Effector CD8-positive, alpha-beta T cell (primary cell): ENCODE data around the gene SLC43A2.
"Not testable (repeated sequence)": the region's sequence is repeated elsewhere in the genome, so short reads cannot be mapped to it uniquely, and the experiment has no call there.

Experiments
- DNase-seq: peaks from one replicate; lab custom pipeline; 2025; lab: John Stamatoyannopoulos, UW

SLC43A2 gene

DNA sequence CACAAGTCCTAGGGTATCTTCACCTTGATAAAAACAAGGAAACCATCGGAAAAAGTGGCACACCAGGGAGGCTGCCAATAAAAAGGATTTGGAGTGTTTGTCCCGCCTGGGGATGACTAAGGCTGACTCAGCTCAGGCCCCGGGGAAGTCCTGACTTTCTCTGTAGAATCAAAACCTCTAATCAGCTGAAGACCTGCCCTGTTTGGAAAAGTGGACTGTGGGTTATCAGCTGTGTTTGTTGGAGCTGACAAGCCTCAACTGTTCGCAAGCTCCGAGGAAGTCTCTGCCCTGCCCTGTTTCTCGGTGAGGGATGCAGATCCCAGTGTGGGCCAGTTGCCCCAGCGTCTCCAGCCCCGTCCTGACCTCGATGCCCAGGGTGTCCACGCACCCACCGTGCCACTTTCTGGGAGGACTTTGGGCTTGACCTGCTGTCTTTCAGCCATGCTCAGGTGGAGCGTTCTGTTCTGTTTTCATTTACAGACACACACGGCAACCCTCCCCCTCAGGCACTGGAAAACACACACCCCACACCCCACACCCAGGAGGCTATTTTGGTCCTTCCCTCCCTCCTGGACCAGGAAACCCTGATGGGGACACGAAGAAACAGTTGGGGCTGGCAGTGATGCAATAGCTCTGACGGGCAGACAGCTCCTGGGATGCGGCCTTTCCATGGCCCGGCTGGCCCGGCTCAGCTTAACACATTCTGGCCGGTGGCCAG lies 38.4 kb downstream of the SLC43A2 start:
- no peak for DNase-seq

DNA sequence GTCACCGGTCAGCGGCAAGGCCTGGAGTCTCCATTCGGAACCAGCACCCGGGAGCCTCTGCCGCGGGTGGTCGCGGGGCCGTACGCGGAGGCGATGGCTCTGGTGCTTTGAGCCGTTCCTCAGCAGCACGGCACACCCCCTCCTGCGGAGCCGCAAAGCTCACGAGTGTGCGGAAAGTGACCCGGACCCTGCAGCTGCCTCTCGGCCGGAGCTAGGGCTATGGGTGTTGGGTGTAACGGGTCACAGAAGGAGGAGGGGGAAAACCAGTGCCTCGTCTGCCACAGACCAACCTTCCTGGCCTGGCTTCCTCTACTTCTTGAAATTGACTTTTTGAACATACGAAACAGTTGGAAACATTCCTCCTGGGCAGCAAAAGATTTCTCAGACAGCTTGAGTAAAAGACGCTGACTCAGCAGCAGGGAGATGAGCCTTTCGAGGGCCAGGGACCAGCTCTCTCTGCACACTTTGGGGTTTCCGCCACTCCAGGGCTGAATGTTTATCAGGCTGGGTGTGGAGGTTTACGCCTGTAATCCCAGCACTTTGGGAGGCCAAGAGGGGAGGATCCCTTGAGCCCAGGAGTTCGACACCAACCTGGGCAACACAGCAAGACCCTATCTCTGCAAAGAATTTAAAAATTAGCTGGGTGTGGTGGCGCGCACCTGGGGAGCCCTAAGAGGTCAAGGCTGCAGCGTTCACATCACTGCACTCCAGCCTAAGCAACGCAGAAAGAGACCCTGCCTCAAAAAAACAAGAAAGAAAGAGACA lies 39.6 kb downstream of the SLC43A2 start:
- no peak for DNase-seq

GRCh38 chr17:1584167-1584566 lies 44.5 kb downstream of the SLC43A2 start:
- no peak for DNase-seq

- no peak for DNase-seq
Measured at GRCh38 chr17:1583556-1583955, 45.1 kb downstream of the SLC43A2 start.

- DNase-seq = no peak
Measured at GRCh38 chr17:1582374-1582773, 46.3 kb downstream of the SLC43A2 start.

DNA sequence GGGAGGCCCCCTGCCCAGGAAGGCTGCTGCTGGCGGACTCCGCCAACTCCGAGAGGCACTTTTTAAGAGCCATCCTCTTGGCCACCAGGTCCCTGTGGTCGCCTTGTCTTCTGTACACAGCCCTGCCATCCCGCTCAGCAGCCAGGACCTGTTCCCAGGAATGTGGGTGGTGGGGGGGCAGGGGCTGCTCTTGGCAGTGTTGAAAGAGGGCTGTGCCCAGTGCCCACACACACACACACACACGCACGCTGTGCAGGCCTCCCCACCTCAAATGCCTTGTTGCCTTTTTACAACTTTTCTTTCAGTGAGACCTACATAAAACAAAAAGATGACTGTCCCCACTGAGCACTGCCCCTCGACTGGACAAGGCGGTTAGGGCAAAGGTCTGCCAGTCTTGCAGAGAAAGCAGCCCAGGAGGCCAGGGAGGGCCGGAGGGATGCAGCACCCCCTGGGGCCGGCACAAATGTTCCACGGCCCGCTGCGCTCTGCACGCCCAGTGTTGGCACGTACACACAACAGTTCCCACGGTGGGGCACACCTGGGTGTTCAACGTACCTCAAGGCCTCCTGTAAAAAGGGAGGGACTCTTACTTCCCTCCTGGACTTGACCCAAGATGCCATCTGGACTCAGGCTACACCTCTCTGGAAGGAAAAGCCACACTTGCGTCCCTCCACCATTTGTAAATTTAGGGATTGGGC lies 47.5 kb downstream of the SLC43A2 start:
- DNase-seq = no peak

- DNase-seq = no peak
Measured at GRCh38 chr17:1578029-1578428, 50.6 kb downstream of the SLC43A2 start.

- no peak for DNase-seq
Measured at GRCh38 chr17:1577583-1578013, 51.0 kb downstream of the SLC43A2 start.

DNA sequence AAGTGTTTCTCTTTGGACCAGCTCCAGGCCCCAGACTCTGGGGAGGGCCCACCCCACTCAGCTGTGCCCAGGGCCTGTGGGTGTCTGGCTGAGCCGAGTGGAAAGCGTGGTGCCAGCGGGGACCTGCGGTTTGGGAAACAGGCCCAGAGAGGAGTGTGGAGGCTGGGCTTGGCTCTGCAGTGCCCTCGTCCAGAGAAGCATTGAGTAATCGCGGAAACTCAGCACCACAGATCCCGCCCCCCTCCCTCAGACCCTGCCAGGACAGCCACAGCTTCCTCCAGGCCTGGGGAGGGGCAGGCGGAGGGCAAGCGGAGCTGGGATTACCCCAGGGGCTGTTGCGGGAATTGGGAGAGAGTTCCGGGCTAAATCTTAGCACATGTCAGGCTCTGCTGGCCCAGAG lies 51.5 kb downstream of the SLC43A2 start:
- no peak for DNase-seq

DNA sequence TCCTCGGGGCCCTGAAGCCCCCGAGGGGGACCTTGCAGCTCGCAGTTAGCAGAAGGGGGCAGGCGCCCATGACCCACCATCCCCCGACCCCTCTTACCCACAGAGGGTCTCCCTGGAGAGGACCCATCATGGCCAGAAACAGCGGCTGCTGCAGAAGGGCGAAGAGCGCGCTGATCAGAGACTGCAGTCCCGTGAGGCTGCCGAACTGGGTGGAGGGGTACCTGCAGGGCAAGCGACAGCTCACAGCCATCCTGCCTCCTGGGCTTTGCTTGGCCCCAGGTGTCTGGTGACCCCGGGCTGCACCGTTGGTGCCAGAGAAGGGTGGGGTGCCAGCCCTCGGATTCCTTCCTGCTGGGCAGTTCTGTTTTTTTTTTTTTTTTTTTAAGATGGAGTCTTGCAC lies 52.1 kb downstream of the SLC43A2 start:
- no peak for DNase-seq

DNA sequence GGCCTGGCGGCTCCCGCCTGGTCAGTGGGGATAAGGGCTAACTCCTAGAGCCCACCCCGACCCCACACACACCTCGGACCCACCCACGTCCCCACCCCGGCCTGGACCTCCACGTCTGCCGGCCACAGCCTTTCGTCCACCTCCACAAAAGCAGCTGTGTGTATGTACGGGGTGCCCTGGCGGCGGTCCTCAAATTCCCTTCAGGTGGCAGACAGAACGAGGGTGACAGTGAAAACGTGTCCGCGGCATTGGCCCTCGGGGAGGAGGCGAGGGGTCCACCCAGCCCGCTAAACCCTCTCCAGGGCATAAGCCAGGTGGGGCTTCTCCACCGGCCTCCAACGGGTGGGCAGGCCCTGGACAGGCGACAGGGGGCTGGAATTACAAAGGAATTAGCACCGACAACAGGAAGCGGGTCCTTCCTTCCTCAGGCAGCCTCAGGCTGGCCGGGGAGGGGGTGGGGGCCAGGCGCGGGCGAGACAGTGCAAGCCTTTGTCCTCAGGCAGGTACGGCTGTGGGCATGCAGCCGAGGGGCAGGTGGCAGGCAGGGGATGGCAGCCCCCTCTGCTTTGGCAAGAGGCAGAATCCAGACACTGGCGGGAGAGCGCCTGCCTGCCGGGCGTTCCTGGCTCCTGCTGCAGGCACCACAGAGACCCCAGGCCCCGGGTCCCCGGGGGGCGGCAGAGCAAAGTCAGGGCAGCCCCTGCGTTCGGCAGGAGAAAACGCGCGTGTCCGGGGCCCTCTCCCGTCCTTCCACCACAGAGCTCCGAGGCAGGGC lies 53.8 kb downstream of the SLC43A2 start:
- DNase-seq = no peak

DNA sequence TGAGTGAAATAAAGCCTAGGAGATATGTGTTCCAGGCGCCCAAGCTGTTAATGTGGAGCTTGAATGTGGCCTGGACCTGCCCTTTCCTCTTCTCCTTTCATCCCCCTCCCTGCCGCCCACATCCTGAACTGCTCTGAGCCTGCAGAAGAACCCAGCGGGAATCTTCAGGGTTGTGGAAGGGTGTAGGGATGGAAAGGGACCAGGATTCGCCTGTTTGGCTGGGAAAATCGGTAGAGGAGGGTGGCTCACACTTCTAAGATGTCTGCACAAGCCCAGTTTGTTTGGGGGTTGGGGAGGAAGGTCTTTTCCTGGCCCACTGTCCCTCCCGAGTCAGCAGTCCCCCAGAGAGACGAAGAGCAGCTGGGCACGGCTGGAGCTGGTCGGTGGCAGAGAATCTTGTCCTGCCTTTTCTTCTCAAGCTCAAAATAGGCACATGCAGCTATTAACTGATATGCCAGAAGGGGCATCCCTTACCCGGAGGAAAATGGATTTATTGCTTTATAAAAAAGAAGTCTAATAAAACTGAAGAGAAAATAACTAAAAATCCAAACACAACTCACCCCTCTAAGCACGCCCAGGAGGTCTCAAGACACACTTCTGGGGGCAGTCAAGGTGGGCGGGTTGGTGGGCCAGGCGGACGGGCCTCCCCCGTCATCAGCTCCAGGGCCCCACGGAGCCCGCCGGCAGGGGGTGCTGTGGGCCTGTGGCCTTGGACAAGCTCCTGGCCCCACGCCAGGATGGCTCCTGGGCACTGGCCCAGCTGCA lies 54.5 kb downstream of the SLC43A2 start:
- DNase-seq = peak; percentile 13

- DNase-seq = not testable (repeated sequence)
Measured at GRCh38 chr17:1572646-1573045, 56.0 kb downstream of the SLC43A2 start.

GRCh38 chr17:1571341-1571704 lies 57.3 kb downstream of the SLC43A2 start:
- no peak for DNase-seq

- no peak for DNase-seq
Measured at GRCh38 chr17:1568950-1569810, 59.5 kb downstream of the SLC43A2 start.

DNA sequence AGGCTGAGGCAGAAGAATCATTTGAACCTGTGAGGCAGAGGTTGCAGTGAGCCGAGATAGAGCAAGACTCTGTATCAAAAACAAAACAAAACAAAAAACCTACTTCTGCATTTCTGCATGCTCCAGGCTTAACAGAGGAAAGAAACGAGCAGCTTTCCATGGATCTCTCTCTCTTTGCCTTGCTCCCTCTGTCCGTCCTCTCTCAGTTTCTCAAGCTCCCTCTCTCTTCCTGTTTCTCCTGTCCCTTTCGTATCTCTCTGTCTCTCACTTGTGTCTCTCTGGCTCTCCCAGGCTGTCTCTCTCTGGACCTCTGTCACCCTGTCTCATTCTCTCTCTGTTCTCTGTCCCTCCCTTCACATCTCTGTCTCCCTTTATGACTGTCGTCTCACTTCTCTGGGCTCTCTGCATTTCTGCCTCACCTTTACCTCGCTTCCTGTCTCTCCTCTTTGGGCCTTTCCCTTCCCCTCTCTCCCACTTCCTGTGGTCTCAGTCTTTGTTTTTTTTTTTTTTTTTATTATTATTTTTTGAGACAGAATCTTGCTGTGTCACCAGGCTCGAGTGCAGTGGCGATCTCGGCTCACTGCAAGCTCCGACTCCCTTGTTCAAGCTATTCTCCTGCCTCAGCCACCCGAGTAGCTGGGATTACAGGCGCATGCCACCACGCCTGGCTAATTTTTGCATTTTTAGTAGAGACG lies 62.0 kb downstream of the SLC43A2 start:
- no peak for DNase-seq

DNA sequence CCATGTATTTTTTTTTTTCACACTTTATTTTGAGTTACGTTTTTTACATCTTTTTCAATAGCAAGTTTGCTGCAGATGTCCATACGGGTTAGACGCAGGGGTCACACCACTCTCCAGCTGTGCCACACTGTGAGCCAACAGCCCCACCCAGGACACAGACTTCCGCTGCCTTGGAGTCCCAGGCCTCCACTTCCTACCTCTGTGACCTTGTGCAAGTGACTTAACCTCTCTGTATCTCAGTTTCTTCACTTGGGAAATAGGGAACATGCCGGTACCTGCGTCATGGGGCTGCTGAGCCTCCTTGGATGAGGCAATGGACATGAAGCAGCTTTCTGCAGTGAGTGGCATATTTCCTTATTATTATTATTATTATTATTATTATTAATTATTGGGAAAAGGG lies 62.8 kb downstream of the SLC43A2 start:
- DNase-seq = no peak

- DNase-seq = no peak
Measured at GRCh38 chr17:1563786-1564613, 64.6 kb downstream of the SLC43A2 start.

DNA sequence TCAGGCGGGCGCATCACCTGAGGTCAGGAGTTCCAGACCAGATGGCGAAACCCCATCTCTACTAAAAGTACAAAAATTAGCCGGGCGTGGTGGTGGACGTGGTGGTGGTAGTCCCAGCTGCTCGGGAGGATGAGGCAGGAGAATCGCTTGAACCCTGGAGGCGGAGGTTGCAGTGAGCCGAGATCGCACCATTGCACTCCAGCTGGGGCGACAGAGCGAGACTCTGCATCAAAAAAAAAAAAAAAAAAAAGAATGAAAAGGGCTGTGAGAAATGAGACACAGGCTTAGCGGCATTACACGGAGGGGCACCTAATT lies 65.2 kb downstream of the SLC43A2 start:
- DNase-seq = not testable (repeated sequence)
